Esophagus muscularis mucosa (tissue), 4 donors: Measurements from ENCODE around the gene PNCK. TPM values are rescaled to one million over a fixed set of nuclear protein-coding genes. Genes with fewer than 3 reads are reported as not detected.

ENCODE experiments used
- DNase-seq: peaks from one replicate; pipeline ENCODE4 v3.0.0-alpha.2; 2017; ENCODE audit errors: extremely low spot score
- H3K27ac ChIP-seq, 4 donors: fragments of 200-600 bp; sonication (generic); replicated peaks in 1 of 4; 1 replicate in 3 of 4; 2 replicates in 1 of 4; pipeline ENCODE4 v1.5.1; 2016 to 2019; ENCODE audit warnings: mild to moderate bottlenecking in 1 of 4
- H3K27me3 ChIP-seq, 4 donors: fragments of 200-600 bp; sonication (generic); one replicate each; pipeline versions ENCODE4 v1.5.1 to v1.6.0; 2016 to 2019
- H3K36me3 ChIP-seq, 4 donors: fragments of 200-600 bp; sonication (generic); one replicate each; pipeline ENCODE4 v1.5.1; 2016 to 2019
- H3K4me1 ChIP-seq, 4 donors: fragments of 200-600 bp; sonication (generic); one replicate each; pipeline ENCODE4 v1.5.1; 2016 to 2019
- H3K4me3 ChIP-seq, 4 donors: fragments of 200-600 bp; sonication (generic); 1 replicate in 2 of 4; 2 replicates in 2 of 4; pipeline ENCODE4 v1.5.1; 2016 to 2019; ENCODE audit warnings: mild to moderate bottlenecking in 4 of 4, moderate library complexity in 1 of 4
- H3K9me3 ChIP-seq, 4 donors: fragments of 200-600 bp; sonication (generic); 1 replicate in 3 of 4; 2 replicates in 1 of 4; pipeline ENCODE4 v1.5.1; 2016 to 2019
- EP300 ChIP-seq: sonication (generic); formaldehyde crosslinking; IDR thresholded peaks from one replicate; pipeline ENCODE4 v1.6.1; 2017; ENCODE audit warnings: antibody characterized with exemption
- POLR2A ChIP-seq: fragments of 450-650 bp; IDR thresholded peaks from one replicate; pipeline ENCODE4 v1.6.1; 2017; ENCODE audit warnings: antibody characterized with exemption, moderate library complexity, mild to moderate bottlenecking, low read depth
- POLR2AphosphoS5 ChIP-seq, 2 donors: sonication (generic); formaldehyde crosslinking; IDR thresholded peaks; one replicate each; pipeline ENCODE4 v1.6.1; 2017; ENCODE audit warnings: antibody characterized with exemption in 2 of 2
- WGBS: methylation state at CpG from one replicate; pipeline ENCODE4 v1.1.5; 2018; 5-methylcytosine and 5-hydroxymethylcytosine counted together
- intact Hi-C: fragments of 100-400 bp; cut with DNase I; formaldehyde crosslinking; loops from one replicate; pipeline ENCODE4 v1.15.1; 2023
- total RNA-seq, 4 donors: library from RNA; depleted of rRNA; stranded (reverse); fragments of >200 nt; gene quantifications; one replicate each; pipeline versions ENCODE4 v1.1.0 to v1.2.1, GENCODE V29; 2016
- TF ChIP-seq, protein P1 (sequence below), 3 experiments: fragments of 200-600 bp in 2 of 3; fragments of 450-650 bp in 1 of 3; sonication (generic) in 2 of 3; IDR thresholded peaks; one replicate each; pipeline ENCODE4 v1.5.1; 2017 to 2019; ENCODE audit warnings: antibody characterized with exemption in 3 of 3, mild to moderate bottlenecking in 2 of 3, moderate library complexity in 1 of 3

The PNCK gene
- total RNA-seq, 4 donors from 2014 or later = 20.5 to 67.8 (median 26.0) TPM

DNA sequence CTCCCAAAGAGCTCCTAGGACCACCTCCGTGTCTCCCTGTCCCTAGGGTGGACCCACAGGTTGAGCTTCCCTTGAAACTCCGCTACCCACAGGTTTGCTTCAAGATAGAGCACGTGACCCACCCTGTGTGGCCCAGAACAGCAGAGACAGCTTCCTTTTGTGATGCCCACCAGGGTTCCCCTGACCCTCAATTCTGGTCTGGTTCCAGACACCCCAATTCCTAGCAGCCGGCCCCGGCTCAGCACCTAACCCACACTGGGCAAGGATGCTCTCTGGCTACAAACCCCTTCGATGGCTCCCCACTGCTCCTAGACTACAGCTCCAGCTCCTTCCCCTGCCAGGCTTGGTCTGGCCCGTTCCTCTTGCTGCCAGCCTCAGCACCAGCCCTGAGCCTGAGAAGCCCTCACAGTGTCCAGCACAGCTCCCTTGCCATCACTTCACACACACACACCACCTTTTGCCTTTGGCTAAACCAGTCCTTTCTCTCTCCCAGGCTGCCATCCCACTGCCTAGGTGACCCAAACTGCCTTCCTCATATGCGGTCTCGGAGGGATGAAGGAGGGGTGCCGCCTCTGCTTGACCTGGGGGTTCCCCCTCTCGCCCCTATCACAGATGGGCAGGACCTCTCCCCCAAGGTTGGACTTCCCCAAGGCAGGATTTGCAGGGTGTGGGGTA lies 6.2 kb downstream of the PNCK start:
- TF ChIP-seq POLR2A (no peak), EP300 (no peak), POLR2AphosphoS5 (IDR thresholded peaks at IDR 0.05) (no peak)
- TF ChIP-seq, protein P1, sequence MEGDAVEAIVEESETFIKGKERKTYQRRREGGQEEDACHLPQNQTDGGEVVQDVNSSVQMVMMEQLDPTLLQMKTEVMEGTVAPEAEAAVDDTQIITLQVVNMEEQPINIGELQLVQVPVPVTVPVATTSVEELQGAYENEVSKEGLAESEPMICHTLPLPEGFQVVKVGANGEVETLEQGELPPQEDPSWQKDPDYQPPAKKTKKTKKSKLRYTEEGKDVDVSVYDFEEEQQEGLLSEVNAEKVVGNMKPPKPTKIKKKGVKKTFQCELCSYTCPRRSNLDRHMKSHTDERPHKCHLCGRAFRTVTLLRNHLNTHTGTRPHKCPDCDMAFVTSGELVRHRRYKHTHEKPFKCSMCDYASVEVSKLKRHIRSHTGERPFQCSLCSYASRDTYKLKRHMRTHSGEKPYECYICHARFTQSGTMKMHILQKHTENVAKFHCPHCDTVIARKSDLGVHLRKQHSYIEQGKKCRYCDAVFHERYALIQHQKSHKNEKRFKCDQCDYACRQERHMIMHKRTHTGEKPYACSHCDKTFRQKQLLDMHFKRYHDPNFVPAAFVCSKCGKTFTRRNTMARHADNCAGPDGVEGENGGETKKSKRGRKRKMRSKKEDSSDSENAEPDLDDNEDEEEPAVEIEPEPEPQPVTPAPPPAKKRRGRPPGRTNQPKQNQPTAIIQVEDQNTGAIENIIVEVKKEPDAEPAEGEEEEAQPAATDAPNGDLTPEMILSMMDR (IDR thresholded peaks at IDR 0.05) = no peak
- H3K27me3 ChIP-seq = peaks cover 0 to 8% (median 3%) of the 10 kb centered on the region in 4 donors
- intact Hi-C loops = loop anchor here (2.0 kb wide), 1 partner anchor 57 kb away; no protein-coding TSS in a partner anchor
- no peaks in the 10 kb centered on the region for H3K36me3 ChIP-seq
- peaks cover 0 to 26% (median 5%) of the 10 kb centered on the region in 4 donors for H3K4me1 ChIP-seq
- 75% methylated on average over 10 of the region's 11 CpGs for WGBS
- peaks cover 0 to 7% (median 0%) of the 10 kb centered on the region in 4 donors for H3K9me3 ChIP-seq
- DNase-seq = no peak
- peak overlapping the region in 1 of 4 donors; percentile 36 for H3K4me3 ChIP-seq
- H3K27ac ChIP-seq = no peak overlapping the region

- 77% methylated on average over 7 of the region's 9 CpGs for WGBS
- intact Hi-C loops = loop anchor here (2.0 kb wide), 1 partner anchor 55 kb away; no protein-coding TSS in a partner anchor
- TF ChIP-seq POLR2AphosphoS5 (IDR thresholded peaks at IDR 0.05) (no peak), EP300 (no peak), POLR2A (no peak)
- TF ChIP-seq, protein P1 (IDR thresholded peaks at IDR 0.05) = no peak
- no peak overlapping the region for H3K4me3 ChIP-seq
- DNase-seq = no peak
- no peak overlapping the region for H3K27ac ChIP-seq
- peaks cover 0 to 15% (median 0%) of the 10 kb centered on the region in 4 donors for H3K9me3 ChIP-seq
- H3K36me3 ChIP-seq = no peaks in the 10 kb centered on the region
- H3K27me3 ChIP-seq = peaks cover 0 to 20% (median 6%) of the 10 kb centered on the region in 4 donors
- peaks cover 0 to 20% (median 7%) of the 10 kb centered on the region in 4 donors for H3K4me1 ChIP-seq
Measured at GRCh38 chrX:153665726-153666306, 7.8 kb downstream of the PNCK start.

DNA sequence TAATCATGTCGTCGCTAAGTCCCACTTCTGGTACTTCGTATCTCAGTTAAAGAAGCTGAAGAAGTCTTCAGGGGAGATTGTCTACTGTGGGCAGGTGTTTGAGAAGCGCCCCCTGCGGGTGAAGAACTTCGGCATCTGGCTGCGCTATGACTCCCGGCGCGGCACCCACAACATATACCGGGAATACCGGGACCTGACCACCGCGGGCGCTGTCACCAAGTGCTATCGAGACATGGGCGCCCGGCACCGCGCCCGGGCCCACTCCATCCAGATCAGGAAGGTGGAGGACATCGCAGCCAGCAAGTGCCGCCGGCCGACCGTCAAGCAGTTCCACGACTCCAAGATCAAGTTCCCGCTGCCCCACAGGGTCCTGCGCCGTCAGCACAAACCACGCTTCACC lies 11.3 kb downstream of the PNCK start:
- Histone ChIP-seq H3K36me3 (no peaks in the 10 kb centered on the region), H3K9me3 (peaks cover 0 to 23% (median 0%) of the 10 kb centered on the region in 4 donors), H3K4me3 (peak overlapping the region in 2 of 4 donors; percentile 14 to 33), H3K27ac (no peak overlapping the region), H3K27me3 (peaks cover 0 to 24% (median 6%) of the 10 kb centered on the region in 4 donors), H3K4me1 (peaks cover 0 to 3% (median 1%) of the 10 kb centered on the region in 4 donors)
- 27% methylated on average over 18 of the region's 31 CpGs for WGBS
- TF ChIP-seq POLR2AphosphoS5 (IDR thresholded peaks at IDR 0.05) = no peak
- no peak for TF ChIP-seq POLR2A
- TF ChIP-seq EP300 = no peak
- TF ChIP-seq, protein P1 (IDR thresholded peaks at IDR 0.05) = peak; percentile 24 to 45 (median 34)
- no peak for DNase-seq
- intact Hi-C loops = loop anchor here (5.0 kb wide), 1 partner anchor 105 kb away; no protein-coding TSS in a partner anchor

GRCh38 chrX:153659268-153659667 lies 14.3 kb downstream of the PNCK start:
- intact Hi-C loops = no loop called here
- Histone ChIP-seq H3K4me1 (peaks cover 0 to 3% (median 1%) of the 10 kb centered on the region in 4 donors), H3K9me3 (peaks cover 0 to 22% (median 0%) of the 10 kb centered on the region in 4 donors), H3K4me3 (no peak overlapping the region), H3K27me3 (peaks cover 0 to 24% (median 6%) of the 10 kb centered on the region in 4 donors), H3K27ac (no peak overlapping the region), H3K36me3 (no peaks in the 10 kb centered on the region)
- WGBS = 86% methylated on average over 3 of the region's 3 CpGs
- TF ChIP-seq POLR2AphosphoS5 (IDR thresholded peaks at IDR 0.05) = no peak
- TF ChIP-seq, protein P1 (IDR thresholded peaks at IDR 0.05) = no peak
- TF ChIP-seq EP300 = no peak
- no peak for TF ChIP-seq POLR2A
- no peak for DNase-seq
